WTC11 (cell line): ENCODE results near the gene HAND2. TPM values are rescaled to one million over a fixed set of nuclear protein-coding genes. Genes with fewer than 3 reads are reported as not detected.

Source experiments
- ATAC-seq: fragments of 200-7000 bp; cut with Tn5 transposase; 2 replicates; pipeline ENCODE4 v1.10.0; 2021; ENCODE audit warnings: mild to moderate bottlenecking, moderate library complexity
- CTCF ChIA-PET: fragments of 300-600 bp; sonication (Branson Sonifier 250); formaldehyde crosslinking; loops from one replicate; lab custom pipeline; 2021; ENCODE audit warnings: antibody characterized with exemption; lab: Charles Lee
- POLR2A ChIA-PET: fragments of 350-600 bp; sonication (Branson Sonifier 250); formaldehyde crosslinking; loops from one replicate; lab custom pipeline; 2021; ENCODE audit warnings: antibody characterized with exemption; lab: Charles Lee
- DNase-seq: peaks from one replicate; pipeline ENCODE4 v3.0.0; 2021; ENCODE audit warnings: low spot score
- H3K27ac Mint-ChIP-seq: 2 replicates; pipeline ENCODE4 v1.8.0; 2021; ENCODE audit warnings: mixed read lengths
- H3K27me3 Mint-ChIP-seq: 2 replicates; pipeline ENCODE4 v1.8.0; 2021; ENCODE audit warnings: low read depth, mild to moderate bottlenecking, moderate library complexity, mixed read lengths
- H3K36me3 Mint-ChIP-seq: 2 replicates; pipeline ENCODE4 v1.8.0; 2021; ENCODE audit warnings: mixed read lengths
- H3K4me1 Mint-ChIP-seq: 2 replicates; pipeline ENCODE4 v1.8.0; 2022; ENCODE audit warnings: mixed read lengths
- H3K4me3 Mint-ChIP-seq: 2 replicates; pipeline ENCODE4 v1.8.0; 2021; ENCODE audit warnings: mild to moderate bottlenecking, moderate library complexity, mixed read lengths
- H3K9me3 Mint-ChIP-seq: 2 replicates; pipeline ENCODE4 v1.8.0; 2021; ENCODE audit warnings: mixed read lengths
- GABPB1 ChIP-seq: sonication (generic); formaldehyde crosslinking; IDR thresholded peaks from 2 replicates; pipeline ENCODE4 v1.8.1; 2023; ENCODE audit warnings: mild to moderate bottlenecking, missing genetic modification reagents
- IRF2 ChIP-seq: sonication (generic); formaldehyde crosslinking; IDR thresholded peaks from 2 replicates; pipeline ENCODE4 v1.8.0; 2022; ENCODE audit warnings: low read depth, missing genetic modification reagents, borderline replicate concordance
- JUN ChIP-seq: sonication (generic); formaldehyde crosslinking; IDR thresholded peaks from 2 replicates; pipeline ENCODE4 v1.8.0; 2023; ENCODE audit warnings: mild to moderate bottlenecking, missing genetic modification reagents
- MYBL2 ChIP-seq: sonication (generic); formaldehyde crosslinking; IDR thresholded peaks from 2 replicates; pipeline ENCODE4 v1.8.1; 2023; ENCODE audit warnings: mild to moderate bottlenecking, moderate library complexity, missing genetic modification reagents
- PRRX2 ChIP-seq: fragments of 250-450 bp; sonication (Bioruptor Pico); IDR thresholded peaks from 2 replicates; pipeline ENCODE4 v1.8.0; 2021; ENCODE audit warnings: mild to moderate bottlenecking
- ZBTB43 ChIP-seq: sonication (generic); formaldehyde crosslinking; IDR thresholded peaks from 2 replicates; pipeline ENCODE4 v1.8.1; 2023; ENCODE audit warnings: mild to moderate bottlenecking, missing genetic modification reagents
- ZNF671 ChIP-seq: fragments of 250-450 bp; sonication (Bioruptor Pico); IDR thresholded peaks from 2 replicates; pipeline ENCODE4 v1.8.0; 2021; ENCODE audit warnings: mild to moderate bottlenecking
- total RNA-seq: library from RNA; stranded (reverse); gene quantifications from 3 replicates; pipeline ENCODE4 v1.2.3, GENCODE V29; 2021
- TF ChIP-seq, protein P1 (sequence below): fragments of 250-450 bp; sonication (Bioruptor Pico); IDR thresholded peaks from 2 replicates; pipeline ENCODE4 v1.9.0; 2021; ENCODE audit warnings: mild to moderate bottlenecking, borderline replicate concordance
- TF ChIP-seq, protein P2 (sequence below): fragments of 200-600 bp; IDR thresholded peaks from 2 replicates; pipeline ENCODE4 v1.8.0; 2022; ENCODE audit warnings: antibody characterized with exemption
- TF ChIP-seq, protein P3 (sequence below): sonication (generic); formaldehyde crosslinking; IDR thresholded peaks from 2 replicates; pipeline ENCODE4 v1.8.0; 2022; ENCODE audit warnings: missing genetic modification reagents

Gene HAND2
- total RNA-seq, 1 experiment from 2014 or later, result 0.13 TPM

DNA sequence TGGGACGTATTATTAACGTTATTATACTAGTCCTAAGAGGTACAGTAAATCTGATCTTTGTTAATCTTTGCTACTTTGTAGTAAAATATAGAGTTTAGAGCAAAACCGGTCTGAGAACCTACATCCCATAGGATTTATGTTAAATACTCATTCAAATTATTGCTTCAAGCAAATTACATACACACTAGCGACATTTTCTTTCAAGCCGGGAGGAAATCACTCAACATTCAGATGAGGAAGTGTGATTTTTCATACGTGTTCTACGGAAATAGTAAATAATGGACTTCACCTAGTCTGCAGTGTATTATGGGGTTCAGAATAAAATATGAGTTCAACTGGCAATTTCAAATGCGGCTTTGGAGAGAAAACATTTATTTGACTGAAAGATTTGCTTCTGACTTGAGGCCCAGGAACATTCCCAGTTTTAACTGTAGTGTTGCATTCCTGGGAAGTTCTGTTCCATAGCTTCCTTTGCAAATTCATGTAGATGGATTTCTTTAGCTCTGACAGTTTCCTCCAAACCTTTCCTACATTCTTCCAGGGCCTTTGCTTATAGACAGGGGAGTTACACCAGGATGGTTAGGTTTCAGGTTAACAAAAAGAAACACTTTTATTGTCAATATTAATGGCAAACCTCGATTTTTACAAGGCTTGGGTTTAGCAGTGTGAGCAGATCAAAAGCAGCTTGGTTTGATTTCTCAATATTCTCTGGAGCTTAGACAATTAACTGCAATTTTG, 5.3 kb upstream of the HAND2 start:
- no peak overlapping the region for H3K27ac Mint-ChIP-seq
- DNase-seq, result no peak
- H3K27me3 Mint-ChIP-seq, result peaks cover 100% of the 10 kb centered on the region
- no peaks in the 10 kb centered on the region for H3K9me3 Mint-ChIP-seq
- no peaks in the 10 kb centered on the region for H3K36me3 Mint-ChIP-seq
- no peak overlapping the region for H3K4me3 Mint-ChIP-seq
- CTCF ChIA-PET, result no interaction called here
- peaks cover 29% of the 10 kb centered on the region for H3K4me1 Mint-ChIP-seq
- TF ChIP-seq, protein P1, sequence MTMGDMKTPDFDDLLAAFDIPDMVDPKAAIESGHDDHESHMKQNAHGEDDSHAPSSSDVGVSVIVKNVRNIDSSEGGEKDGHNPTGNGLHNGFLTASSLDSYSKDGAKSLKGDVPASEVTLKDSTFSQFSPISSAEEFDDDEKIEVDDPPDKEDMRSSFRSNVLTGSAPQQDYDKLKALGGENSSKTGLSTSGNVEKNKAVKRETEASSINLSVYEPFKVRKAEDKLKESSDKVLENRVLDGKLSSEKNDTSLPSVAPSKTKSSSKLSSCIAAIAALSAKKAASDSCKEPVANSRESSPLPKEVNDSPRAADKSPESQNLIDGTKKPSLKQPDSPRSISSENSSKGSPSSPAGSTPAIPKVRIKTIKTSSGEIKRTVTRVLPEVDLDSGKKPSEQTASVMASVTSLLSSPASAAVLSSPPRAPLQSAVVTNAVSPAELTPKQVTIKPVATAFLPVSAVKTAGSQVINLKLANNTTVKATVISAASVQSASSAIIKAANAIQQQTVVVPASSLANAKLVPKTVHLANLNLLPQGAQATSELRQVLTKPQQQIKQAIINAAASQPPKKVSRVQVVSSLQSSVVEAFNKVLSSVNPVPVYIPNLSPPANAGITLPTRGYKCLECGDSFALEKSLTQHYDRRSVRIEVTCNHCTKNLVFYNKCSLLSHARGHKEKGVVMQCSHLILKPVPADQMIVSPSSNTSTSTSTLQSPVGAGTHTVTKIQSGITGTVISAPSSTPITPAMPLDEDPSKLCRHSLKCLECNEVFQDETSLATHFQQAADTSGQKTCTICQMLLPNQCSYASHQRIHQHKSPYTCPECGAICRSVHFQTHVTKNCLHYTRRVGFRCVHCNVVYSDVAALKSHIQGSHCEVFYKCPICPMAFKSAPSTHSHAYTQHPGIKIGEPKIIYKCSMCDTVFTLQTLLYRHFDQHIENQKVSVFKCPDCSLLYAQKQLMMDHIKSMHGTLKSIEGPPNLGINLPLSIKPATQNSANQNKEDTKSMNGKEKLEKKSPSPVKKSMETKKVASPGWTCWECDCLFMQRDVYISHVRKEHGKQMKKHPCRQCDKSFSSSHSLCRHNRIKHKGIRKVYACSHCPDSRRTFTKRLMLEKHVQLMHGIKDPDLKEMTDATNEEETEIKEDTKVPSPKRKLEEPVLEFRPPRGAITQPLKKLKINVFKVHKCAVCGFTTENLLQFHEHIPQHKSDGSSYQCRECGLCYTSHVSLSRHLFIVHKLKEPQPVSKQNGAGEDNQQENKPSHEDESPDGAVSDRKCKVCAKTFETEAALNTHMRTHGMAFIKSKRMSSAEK (CRISPR knock-in tag), result no peak
- TF ChIP-seq, all 79 proteins: peak for 0
- ATAC-seq, result no peak
- POLR2A ChIA-PET, result interaction anchor here (1.0 kb wide), 1 partner anchor 14 kb away, joined by 3 read pairs; no protein-coding TSS in a partner anchor

- DNase-seq, result no peak
- Mint-ChIP-seq H3K9me3 (no peaks in the 10 kb centered on the region), H3K27ac (no peak overlapping the region), H3K4me3 (no peak overlapping the region), H3K36me3 (no peaks in the 10 kb centered on the region), H3K4me1 (peaks cover 34% of the 10 kb centered on the region), H3K27me3 (peaks cover 100% of the 10 kb centered on the region)
- ChIA-PET CTCF (interaction anchor here (1.0 kb wide), 1 partner anchor 218 kb away, joined by 3 read pairs; no protein-coding TSS in a partner anchor), POLR2A (no interaction called here)
- TF ChIP-seq JUN (no peak), GABPB1 (no peak), ZNF671 (CRISPR knock-in tag) (no peak)
- TF ChIP-seq, protein P2, sequence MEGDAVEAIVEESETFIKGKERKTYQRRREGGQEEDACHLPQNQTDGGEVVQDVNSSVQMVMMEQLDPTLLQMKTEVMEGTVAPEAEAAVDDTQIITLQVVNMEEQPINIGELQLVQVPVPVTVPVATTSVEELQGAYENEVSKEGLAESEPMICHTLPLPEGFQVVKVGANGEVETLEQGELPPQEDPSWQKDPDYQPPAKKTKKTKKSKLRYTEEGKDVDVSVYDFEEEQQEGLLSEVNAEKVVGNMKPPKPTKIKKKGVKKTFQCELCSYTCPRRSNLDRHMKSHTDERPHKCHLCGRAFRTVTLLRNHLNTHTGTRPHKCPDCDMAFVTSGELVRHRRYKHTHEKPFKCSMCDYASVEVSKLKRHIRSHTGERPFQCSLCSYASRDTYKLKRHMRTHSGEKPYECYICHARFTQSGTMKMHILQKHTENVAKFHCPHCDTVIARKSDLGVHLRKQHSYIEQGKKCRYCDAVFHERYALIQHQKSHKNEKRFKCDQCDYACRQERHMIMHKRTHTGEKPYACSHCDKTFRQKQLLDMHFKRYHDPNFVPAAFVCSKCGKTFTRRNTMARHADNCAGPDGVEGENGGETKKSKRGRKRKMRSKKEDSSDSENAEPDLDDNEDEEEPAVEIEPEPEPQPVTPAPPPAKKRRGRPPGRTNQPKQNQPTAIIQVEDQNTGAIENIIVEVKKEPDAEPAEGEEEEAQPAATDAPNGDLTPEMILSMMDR, result no peak
- no peak for ATAC-seq
Measured at GRCh38 chr4:173534434-173534833, 4.4 kb upstream of the HAND2 start.

GRCh38 chr4:173532725-173533511, 2.9 kb upstream of the HAND2 start:
- ChIA-PET CTCF (no interaction called here), POLR2A (no interaction called here)
- Mint-ChIP-seq H3K27ac (no peak overlapping the region), H3K4me3 (no peak overlapping the region), H3K36me3 (no peaks in the 10 kb centered on the region), H3K4me1 (peaks cover 33% of the 10 kb centered on the region), H3K27me3 (peaks cover 99% of the 10 kb centered on the region), H3K9me3 (no peaks in the 10 kb centered on the region)
- TF ChIP-seq, protein P3, sequence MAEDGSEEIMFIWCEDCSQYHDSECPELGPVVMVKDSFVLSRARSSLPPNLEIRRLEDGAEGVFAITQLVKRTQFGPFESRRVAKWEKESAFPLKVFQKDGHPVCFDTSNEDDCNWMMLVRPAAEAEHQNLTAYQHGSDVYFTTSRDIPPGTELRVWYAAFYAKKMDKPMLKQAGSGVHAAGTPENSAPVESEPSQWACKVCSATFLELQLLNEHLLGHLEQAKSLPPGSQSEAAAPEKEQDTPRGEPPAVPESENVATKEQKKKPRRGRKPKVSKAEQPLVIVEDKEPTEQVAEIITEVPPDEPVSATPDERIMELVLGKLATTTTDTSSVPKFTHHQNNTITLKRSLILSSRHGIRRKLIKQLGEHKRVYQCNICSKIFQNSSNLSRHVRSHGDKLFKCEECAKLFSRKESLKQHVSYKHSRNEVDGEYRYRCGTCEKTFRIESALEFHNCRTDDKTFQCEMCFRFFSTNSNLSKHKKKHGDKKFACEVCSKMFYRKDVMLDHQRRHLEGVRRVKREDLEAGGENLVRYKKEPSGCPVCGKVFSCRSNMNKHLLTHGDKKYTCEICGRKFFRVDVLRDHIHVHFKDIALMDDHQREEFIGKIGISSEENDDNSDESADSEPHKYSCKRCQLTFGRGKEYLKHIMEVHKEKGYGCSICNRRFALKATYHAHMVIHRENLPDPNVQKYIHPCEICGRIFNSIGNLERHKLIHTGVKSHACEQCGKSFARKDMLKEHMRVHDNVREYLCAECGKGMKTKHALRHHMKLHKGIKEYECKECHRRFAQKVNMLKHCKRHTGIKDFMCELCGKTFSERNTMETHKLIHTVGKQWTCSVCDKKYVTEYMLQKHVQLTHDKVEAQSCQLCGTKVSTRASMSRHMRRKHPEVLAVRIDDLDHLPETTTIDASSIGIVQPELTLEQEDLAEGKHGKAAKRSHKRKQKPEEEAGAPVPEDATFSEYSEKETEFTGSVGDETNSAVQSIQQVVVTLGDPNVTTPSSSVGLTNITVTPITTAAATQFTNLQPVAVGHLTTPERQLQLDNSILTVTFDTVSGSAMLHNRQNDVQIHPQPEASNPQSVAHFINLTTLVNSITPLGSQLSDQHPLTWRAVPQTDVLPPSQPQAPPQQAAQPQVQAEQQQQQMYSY (CRISPR knock-in tag), result peak; percentile 71
- no peak for TF ChIP-seq ZBTB43 (CRISPR knock-in tag)
- TF ChIP-seq MYBL2, result no peak
- TF ChIP-seq PRRX2, result no peak
- no peak for TF ChIP-seq IRF2 (CRISPR knock-in tag)
- ATAC-seq, result no peak
- DNase-seq, result peak; percentile 10
